AG08395 (cell line): ENCODE results near the gene ITSN2.
"Not testable (repeated sequence)": the region's sequence is repeated elsewhere in the genome, so short reads cannot be mapped to it uniquely, and the experiment has no call there.

Source experiments
- DNase-seq: peaks from one replicate; pipeline ENCODE4 v3.0.0; 2012; ENCODE audit warnings: mixed read lengths, low spot score

Gene ITSN2

DNA sequence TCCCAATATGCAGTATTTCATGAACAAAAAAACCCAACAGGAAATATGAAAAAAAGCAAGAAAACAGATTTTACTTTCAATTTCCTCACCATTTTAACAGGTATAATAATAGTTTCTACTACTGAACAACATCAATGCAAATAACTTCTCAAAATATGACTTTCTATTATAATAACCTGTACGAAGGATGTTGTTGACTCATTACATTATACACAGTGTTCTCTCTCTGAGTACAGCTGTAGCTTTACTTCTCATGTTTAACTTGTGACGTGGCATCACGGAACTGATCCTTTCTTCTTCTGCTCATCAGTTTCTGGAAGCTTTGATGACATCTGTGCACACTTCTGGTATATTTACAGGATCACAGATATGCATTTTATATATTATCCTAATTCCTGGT is 145.5 kb downstream of the ITSN2 start:
- no peak for DNase-seq

DNA sequence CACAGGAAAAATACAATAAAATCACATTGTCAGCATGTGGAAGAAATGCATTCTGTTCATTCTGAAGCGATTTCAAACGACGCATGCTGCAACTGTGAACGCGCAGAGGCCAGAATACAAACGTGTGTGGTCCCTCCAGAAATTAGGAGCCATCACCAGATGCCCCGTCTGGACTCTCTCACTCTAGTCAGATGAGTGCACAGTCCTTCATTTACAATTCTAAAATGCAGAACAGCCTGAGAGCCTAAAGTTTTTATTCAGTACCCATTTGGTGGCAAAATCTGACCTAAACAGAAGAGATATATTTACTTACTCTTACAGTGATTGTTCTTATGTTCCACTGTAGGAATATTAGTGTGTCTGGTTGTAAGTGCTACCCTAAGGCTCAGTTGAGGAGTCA is 148.9 kb downstream of the ITSN2 start:
- DNase-seq: no peak

DNA sequence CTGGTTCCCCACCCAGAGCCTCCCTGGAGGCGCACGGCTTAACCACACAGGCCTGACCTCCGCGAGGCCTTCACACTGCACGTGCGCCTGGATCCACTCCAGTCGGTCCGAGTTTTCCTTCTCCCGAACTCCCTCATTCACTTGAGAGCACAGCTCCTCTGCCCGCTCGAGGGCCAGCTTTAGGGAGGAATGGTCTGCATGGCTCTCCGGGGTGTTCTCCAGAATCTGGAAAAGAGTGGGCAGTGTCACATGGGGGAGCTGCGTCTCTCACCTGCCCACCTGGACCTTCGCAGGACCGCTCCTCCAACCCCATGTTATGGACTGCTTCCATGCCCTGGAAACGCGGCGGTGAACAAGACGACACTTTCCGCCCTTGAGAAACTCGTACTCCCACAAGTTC is 149.6 kb downstream of the ITSN2 start:
- no peak for DNase-seq

DNA sequence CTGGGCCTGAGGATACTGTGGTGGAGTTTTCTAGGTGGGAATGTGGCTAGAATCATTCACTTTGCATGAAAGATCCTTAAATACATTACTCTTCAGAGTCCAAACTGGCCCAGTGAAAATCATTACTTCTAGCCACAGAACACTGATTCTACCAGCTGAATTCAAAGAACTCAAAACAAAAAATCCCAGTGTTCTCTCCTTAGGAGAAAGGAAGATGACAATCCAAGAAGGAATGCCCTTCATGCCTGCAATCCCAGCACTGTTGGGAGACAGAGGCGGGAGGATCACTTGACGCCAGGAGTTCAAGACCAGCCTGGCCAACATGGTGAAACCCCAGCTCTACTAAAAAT is 150.3 kb downstream of the ITSN2 start:
- DNase-seq: no peak

DNA sequence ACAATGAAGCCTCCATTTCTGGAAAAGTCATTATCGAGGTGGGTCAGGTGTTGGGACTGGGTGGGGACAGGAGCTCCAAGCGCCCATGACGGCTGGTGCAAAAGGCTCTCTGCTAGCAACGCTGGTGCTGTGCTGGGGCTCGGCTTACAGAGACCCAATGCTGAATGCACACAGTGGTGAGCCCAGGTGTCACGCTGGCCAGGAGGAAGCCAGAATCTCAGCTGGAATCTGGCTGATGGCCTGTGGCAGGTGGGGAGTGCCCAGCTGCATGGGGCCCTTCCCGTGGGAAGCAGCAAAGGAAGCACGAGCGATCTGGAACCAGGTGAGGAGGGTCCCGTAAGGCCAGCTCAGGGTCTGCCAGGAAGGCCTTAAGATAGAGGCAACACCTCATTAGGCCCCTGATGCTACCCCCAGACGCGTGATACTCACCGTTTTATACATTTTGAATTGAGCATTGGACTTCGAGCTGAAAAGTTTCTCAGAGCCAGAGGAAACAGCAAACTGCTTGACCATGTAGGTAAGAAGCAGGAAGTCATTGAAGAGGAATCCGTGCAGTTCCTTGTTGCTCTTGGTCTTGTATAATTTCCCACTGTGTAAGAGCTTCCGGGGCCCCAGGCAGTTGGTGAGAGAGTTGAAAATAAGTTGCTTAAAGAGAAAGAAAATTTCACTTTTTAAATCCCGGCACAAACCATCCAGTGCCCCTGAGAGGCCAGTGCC is 150.8 kb downstream of the ITSN2 start:
- DNase-seq: no peak

DNA sequence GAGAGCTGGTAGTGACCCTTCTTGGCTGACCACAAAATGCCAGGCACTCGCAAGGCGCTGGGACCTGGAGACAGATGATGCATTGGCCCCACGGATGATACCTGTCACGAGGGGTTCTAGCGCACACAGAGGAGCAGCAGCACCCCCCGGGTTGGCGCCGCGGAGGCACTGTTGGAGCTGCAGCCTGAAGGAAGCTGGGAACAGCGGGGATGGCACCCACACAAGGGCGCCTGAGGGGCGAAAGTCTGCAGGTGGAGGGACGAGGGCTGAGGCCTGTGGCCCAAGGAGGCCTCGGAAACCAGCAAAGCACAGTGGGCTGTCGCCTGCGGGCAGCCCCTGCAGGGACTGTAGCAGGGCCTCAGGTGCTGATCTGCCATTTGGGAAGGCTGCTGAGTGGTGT is 151.8 kb downstream of the ITSN2 start:
- no peak for DNase-seq

DNA sequence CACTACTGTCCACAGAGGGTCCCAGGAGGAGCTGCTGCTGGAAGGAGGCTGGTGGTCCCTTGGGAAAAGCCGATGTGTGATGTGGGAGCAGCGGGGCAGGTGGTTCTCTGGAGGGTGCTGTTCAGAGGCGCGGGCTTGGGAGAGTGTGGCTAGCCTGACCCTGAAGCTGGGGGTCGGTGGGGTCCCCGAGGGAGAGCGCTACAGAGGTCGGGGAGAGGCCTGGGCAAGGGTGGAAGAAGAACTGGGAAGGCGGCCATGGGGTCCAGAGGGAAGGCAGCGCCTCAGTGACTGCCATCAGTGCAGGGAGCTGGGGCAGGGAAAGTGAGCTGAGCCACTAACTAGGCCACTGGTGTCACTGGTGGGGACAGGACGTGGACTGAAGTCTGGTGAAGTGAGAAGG is 153.0 kb downstream of the ITSN2 start:
- no peak for DNase-seq

DNA sequence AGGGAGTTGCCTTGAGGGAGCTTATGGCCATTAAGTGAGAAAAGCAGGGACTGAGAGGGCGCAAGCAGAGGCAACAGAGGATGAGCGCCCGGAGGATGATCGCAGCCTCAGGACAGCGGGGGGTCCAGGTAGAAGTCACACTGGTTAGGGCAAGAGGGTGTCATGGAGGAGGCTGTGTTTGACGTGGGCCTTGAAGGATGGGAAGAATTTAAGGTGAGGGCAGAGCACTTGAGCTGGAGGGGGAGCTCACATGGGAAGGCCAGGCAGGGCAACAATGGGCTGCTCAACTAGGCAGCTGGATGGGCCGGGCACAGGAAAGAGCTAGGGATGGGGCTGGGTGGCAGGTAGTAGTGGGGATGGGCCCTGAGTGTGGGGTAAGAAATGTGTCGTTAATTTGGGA is 153.6 kb downstream of the ITSN2 start:
- no peak for DNase-seq

DNA sequence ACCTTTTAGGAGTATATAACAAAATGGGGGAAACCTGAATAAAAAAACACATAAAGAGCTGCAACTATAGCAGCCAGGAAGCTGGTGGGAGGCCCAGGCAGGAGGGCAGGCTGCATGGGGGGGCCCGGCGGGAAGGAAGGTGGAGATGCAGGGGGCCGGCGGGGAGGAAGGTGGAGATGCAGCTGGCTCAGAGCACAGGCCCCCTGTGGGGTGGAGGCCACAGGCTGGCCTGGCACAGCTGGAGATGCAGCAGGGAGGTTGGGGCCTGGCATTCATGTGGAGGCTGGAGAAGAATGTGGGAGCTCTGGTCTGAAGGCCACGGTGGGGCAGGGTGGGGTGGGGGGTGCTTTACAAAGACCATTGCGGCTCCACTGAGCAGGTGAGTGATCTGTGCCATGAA is 154.1 kb downstream of the ITSN2 start:
- no peak for DNase-seq

DNA sequence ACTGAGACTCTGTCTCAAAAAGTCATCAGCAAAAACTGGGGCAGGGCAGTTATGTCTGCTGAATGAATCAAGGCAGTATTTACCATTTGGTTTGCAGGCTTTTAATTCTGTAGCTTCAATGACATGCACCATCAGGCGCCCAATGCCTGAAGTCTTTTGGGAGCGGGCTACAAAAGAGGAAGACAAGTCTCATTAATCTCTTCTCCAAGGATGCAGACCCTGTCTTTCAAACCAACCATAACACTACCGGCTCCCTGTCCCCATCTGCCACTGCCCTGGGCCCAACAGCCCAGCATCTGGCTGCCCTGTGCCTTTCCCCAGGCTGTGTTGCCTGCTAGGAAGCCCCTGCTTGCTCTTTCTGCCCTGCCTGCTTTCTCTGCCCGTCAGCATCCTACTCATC is 155.2 kb downstream of the ITSN2 start:
- no peak for DNase-seq

DNA sequence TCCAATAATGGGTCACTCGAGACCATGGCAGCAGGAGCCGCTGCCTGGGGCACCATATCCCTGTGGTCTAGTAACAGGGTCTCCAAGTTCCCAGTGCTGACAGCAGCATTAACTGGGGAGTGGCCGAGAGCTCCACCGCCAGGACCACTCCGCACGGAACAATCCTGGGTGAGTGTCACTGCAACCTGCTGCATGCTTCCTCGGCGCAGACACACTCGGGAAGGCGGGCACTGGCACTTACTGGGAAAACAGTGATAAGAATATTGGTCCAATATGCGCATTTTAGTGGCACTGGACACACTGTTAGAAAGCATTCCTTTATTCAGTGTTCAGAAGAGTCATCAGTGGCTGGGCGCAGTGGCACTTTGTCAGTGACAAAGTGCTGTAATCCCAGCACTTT is 155.8 kb downstream of the ITSN2 start:
- DNase-seq: no peak

DNA sequence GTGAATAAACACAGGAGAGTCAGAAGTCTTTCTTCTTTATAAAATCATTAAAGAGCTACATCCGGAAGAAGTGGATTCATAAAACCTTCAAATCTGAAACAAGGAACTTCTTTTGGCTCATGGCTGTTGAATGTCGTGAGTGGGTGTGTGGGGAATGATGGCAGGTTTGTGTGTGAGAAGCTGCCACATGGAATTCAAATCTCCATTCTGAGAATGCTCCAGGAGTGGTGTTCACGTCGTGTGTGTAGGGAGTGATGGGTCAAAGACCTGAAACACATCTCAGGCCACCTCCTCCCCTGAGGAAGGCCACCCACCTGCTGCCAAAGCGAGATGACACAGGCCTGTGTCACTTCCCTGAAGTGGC is 156.6 kb downstream of the ITSN2 start:
- no peak for DNase-seq

DNA sequence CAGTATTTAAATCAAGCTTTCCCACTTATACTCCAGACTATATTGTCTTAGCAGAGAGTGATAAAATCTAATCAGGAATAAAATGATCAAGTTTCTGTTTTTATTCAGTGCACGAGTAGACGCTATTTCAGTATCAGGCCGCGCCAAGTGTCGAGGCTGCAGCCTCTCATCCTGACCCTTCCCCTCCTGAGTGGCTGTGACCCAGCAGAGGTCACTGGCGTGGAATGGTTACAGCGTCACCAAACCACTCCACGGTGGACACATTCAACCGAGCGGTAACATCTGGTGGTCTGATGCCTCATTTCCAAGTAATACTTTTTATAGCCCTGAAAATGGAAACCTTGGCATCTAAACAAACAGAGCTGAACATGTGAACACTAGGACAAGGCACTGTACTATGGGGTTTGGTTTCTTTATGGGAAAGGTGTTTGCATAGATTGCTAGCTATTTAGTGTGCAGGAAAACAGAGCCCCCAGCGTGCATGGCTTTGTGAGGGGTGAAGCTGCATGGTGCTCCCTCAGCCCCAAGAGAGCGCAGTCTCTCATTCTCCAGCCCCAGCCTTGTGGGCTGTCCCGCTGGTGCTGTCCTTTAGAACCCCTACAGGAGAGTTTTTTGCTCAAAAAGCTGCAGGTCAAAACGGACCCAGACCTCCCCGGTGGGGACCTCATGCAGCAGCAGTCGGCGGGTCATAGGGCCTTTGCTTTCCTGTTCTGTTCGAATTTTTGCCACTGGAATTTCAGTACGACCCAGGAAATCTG is 157.1 kb downstream of the ITSN2 start:
- DNase-seq: no peak

DNA sequence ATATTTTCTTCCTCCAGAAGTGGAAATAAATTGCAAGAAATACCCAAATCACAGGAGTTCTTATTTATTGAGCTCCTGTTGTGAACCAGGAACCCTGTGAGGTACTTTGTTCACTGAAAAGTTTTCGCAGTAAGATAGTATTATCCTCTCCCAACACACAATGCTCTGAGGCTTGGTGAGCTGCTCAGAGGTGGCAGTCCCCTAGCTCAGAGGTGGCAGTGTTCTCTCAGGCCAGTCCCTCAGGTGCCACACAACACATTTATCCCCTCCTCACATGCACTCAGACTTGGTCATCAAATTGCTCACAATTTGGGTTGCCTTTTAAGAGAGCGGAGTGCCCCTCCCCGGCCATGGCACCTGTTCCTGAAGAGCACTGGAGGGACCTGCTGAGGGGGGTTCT is 159.5 kb downstream of the ITSN2 start:
- DNase-seq: no peak

DNA sequence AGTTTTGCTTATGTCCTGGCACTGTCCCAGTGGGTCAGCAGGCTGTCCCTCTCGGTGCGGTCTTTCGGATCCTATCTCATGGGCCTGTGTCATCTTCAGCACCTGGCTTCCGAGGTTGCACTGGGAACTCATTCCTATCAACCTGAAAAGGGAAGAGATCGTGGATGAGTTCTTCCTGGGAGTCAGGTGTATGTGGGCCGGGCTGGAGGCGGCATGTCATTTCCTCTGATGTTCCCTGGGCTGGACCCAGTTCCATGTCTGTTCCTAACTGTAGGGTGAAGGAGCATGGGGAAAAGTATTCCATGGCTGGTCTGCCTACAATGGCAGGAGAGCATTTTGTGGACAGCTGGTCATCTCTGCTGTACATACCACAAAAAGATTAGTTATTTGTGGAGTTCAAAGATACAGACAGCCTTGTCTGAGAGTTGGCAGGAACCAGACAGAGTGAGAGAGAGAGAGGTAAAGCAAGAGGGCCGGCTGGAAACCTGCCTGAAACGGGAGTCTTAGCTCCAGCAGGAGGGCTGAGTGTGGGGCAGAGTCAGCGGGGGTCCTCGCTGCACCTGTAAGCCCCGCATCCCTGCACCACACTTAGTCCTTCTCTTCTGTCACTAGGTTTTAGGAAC is 160.3 kb downstream of the ITSN2 start:
- no peak for DNase-seq

DNA sequence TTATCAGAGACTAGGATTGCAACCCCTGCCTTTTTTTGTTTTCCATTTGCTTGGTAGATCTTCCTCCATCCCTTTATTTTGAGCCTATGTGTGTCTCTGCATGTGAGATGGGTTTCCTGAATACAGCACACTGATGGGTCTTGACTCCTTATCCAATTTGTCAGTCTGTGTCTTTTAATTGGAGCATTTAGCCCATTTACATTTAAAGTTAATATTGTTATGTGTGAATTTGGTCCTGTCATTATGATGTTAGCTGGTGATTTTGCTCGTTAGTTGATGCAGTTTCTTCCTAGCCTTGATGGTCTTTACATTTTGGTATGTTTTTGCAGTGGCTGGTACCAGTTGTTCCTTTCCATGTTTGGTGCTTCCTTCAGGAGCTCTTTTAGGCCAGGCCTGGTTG is 163.1 kb downstream of the ITSN2 start:
- DNase-seq: not testable (repeated sequence)

DNA sequence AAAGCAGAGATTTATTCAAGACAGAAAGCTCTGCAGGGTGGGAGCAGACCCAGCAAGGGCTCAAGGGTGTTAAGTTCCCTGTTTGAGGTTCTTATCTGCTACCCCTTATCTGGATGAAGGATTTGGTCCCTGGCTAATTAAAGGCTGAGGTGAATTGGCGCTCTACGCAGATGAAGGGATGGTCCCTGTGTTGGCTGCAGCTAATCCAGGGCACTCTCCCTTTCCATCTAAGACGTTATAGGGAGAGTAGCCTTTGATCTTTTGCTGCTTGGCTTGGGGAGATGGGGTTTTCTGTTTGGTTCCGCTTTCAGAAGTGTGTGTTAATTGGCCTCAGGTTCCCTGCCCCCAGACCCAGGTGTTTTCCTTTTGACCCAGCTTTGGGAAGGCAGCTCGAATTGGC is 168.5 kb downstream of the ITSN2 start:
- DNase-seq: no peak

DNA sequence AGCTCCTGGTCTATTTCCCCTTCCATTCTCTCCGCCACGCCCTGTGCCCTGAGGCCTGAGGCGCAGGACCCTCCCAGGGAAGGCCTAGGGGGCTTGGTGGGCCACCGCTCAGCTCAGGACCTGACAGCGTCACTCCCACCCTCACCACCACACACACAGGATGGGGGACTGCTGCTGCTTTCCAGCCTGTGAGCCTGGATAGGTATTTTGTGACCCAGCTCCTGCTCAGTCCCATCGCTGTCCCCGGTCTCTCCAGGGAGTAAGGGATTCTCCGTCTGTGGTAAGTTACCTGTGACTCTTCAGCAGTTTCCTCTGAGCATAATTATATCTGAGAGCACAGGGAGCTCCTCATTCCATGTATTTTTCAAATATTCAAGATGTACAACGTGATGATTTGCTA is 169.2 kb downstream of the ITSN2 start:
- no peak for DNase-seq

DNA sequence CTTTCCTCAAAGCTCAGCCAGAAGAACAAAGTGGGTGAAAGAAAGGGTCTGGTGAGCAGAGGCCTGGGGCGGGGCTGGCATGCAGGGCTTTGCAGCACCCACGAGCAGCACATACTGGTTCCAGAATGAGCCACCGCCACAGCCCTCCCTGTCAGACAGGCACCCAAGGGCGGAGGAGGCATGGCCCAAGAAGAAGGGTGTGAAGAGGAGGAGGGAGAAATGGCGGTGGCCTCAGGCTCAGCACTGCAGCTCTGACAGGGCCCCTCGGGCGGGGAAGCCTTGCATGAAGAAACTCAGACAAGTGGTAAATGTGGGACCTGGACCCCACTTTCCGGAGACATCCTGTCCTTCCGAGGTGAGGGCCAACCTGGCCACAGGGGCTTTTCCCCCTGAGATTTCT is 169.8 kb downstream of the ITSN2 start:
- no peak for DNase-seq

DNA sequence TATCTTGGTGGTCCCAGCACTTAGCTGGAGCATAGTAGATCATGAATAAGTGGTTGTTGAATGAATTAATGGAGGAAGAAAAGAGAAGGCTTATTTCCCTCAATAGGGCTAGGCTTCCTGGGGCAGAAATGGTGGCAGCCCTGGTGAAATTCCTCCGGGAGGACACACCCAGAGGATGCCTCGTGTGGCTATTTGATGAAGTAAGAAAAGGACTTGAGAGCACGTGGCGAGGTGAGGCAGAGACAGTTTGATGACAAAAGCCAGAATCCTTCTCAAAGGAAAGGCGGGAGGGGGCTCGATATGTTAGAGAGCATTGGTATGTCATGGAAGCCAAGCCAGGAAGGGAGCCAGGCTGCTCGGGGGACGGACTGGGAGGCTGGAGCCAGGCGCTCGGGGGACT is 170.8 kb downstream of the ITSN2 start:
- DNase-seq: no peak

DNA sequence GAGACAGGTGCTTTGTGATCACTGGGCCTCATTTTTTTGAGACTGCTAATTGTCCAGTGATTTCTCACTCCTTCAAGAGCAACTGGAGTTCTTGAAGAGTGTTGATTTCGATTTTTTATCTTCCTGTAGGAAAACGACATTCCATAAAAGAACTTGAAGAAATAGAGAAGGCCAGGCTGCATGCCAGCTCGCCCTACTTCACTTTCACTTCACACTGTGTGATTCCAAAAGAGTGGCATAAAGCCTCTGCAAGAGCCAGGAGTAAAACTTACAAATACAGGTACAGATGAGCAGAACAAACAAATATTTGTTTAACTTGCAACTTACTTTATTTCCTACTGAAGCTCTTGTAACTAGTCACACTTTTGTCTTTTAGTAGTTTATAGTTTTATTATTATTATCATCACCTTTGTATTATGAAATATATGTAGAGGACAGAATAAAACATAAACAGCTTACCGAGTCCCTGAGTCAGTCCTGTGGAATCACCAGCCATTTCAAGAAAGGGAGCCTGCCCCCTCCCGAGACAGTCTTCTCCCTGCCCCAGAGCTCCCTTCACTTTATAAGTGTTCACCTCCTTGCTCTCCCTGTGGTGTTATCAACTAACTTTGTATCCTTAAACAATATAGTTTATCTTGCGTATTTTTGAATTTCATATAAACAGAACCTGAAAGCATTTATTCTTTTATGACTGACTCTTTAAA is 176.8 kb downstream of the ITSN2 start:
- DNase-seq: no peak

DNA sequence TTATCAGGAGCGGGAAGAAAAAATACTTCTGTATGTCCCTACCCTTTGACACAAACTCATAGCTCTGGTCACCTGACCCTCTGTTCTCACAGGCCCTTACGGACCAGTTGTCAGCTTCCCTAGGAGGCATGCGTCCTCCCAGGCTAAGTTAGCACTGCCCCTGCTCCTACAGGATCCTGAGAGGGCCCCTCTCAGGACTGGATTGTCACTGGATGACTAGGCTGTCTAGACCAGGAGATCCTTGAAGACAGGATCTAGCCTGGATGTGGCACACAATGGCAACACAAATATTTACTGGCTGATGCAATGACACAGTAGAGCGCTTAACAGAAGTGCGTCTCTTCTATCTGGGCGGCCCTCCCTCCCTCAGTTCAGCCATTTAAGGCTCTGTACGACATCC is 177.8 kb downstream of the ITSN2 start:
- DNase-seq: no peak

DNA sequence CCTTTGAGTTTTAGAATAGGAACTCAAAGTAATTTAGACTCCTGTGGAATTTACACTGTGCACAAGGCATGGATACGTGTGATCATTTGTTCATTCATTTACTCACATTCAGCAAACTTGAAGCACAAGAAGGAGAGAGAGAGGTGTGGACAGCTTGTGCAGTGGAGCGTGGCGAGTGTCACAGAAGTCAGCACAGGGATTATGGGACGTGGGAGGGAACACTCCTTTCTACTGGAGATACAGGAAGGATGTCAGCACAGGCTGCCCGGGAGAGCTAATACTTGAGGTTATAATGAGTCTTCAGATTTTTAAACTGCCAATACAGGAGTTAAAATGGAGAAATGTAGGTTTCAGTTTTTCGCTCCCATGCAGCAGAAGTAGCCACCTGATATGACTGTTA is 178.5 kb downstream of the ITSN2 start:
- no peak for DNase-seq
